ENCODE data around the gene RFXANK.
"Not testable (repeated sequence)": the region's sequence is repeated elsewhere in the genome, so short reads cannot be mapped to it uniquely, and the experiment has no call there.

RFXANK gene

DNA sequence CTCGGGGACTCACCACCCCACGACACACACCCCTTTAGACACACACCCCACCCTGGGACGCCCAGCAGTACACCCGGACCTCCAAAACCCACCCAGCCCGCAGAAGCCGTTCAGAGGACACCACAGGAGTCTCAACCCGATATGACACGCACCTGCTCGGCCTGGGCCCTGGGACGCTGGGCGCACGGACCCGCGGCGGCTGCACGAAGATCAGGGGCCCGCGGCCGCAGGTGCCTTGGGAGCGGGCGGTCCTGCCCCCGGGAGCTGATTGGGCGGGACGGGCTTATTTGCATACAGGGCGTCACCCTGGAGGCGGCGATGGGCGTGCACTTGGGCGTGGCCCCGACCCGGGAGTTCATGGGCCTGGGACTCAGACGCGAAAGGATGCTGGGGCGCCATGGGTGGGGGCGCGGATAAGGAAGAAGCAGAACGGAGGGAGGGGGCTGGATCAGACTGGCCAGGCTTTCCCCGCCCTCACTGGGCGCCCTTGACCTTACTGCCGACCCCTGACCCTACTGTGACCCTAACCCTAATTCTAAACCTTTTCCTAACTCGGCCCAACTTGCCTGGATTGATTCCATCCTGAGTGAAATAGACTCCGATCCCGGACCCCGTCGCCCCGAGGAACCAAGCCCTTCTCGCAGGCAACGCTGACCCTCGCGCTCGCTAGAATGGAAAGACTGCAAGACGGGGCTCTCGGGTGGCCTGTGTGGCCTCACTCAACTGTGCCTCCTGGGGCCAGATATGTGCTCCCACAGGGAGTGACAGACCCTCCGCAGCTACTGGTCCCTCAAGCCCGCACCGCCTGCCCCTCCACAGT is 21.8 kb upstream of the RFXANK start, which contains the start of gene MEF2B:
Gene MEF2B (minus strand): TSS at position 211 of the 820 bp plus-strand sequence. CDS start 19,528 bp downstream, outside the sequence.
- peak; percentile 66 to 69 for DNase-seq

GRCh38 chr19:19170873-19171672 is 21.0 kb upstream of the RFXANK start:
- no peak for DNase-seq

DNA sequence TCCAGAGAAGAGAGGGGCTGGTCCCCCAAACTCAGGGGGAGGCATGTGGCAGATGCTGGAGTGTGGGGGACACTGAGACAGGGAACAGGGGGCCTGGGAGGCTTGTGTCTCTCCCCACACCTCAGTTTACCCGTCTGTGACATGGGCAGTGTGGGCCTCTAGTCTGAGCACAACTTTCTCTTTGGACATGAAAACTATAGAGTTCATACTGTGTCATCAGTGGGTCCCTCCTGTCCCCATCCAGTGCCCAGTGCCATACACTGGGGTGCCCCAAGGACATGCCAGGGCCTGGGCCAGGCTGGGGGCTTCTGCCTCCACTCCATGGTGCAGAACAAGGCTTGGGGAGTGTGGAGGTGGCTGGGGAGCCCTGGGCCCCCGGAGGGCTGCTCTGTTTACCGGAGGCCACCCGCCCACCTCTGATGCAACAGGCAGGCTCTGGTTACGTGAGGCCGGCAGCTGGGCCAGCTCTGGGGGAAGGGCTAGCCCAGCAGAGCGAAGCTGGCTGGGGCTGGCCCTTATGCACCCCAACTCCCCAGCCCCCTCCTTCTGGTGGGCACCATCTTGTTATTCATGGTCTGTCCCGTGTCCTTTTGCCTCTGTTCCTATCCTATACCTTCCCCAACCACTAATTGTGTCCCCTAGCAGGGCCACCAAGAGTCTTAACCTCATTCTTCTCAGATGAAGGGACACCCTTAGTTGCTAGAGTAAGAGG is 20.1 kb upstream of the RFXANK start:
- no peak for DNase-seq

GRCh38 chr19:19173243-19173642 is 18.8 kb upstream of the RFXANK start:
- DNase-seq = not testable (repeated sequence)

DNA sequence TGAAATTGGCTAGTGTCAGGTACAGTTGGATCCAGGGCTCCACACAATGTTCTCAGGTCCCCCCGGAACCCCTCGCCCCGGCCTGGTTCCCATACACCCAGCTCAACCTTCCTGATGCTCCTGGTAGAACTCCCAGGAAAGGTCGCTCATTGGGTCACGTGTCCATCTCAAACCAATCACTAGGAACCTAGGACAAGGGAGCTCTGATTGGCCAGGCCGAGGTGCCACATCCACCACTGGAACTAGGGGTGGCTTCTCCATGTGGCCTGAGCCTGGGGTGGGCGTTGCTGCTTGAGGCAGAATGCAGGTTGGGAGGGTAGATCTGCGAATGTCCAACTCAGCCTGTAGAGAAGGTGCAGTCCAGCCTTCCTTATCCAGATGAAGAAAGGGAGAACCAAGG is 15.1 kb upstream of the RFXANK start:
- DNase-seq = no peak

GRCh38 chr19:19179548-19180441 is 12.3 kb upstream of the RFXANK start:
- no peak for DNase-seq

DNA sequence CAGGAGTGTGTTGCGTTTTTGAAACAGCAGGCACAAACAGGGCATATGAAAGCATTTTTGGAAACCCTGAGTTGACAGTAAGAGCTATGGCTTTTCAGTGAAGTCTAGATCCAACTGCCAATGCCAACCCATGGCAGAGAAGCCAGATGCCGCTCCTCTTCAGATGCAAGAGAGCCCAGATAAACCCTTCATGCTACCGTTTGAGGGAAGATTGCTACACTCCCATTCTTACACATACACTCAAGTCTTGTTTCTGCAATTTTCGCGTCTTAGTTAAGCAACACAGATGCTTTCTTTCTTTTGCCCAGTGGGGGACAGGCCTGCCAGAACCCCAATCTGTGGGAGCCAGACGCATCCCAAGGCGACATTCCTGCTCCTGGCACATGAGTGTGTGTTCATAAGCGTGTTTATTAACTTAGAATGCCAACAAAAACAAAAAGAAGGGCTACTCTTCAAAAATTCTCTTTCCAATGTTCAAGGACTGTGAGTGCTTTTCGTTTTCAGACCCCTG is 10.5 kb upstream of the RFXANK start:
- DNase-seq = no peak

DNA sequence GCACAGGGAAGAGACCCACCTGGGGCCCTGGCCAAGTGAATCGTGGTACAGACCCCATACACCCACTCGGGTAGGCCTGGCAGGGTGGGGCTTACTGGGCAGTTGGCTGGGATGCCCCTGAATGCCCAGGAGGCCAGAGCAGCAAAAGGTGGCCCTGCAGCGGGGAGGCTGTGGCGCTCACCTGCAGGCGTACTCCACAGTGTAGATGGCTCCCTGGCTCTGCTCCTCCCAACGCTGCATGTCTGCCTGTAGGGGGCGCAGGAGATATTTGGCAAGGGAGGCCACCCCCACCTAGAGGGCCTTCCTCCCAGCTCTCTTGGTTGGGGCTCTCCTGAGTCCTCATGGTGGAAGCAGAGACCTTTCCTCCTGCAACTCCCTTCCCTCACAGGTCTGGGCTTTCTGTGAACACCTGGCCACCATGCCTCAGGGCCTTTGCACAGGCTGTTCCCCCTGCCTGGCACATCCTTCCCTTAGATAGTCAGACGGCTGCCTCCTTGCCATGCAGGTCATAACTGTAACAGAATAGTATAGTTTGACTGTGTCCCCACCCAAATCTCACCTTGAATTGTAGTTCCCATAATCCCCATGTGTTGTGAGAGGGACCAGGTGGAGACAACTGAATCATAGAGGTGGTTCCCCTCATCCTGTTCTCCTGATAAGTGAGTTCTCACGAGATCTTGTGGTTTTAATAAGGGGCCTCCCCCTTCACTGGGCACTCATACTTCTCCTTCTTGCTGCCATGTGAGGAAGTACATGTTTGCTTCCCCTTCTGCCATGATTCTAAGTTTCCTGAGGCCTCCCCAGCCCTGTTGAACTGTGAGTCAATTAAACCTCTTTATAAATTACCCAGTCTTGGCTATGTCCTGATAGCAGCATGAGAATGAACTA is 6.0 kb upstream of the RFXANK start:
- peak; percentile 48 to 50 for DNase-seq

DNA sequence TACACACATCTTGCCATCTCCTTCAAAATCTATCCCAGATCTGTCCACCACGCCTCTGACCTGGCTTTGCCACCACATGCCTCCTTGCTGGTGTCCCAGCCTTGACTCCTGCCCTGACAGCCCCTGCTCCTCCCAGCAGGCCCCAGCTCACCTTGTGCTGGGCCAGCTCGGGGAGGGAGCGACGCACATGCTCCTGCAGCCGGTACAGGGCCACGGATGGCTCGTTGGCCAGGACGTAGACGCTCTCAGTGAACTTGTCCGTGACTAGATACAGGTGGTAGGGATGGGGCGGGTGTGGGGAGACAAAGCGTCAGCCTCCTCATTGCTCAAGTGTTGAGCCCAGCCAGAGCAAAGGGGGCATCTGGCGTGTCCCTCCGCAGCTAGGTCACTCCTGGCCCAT is 5.3 kb upstream of the RFXANK start:
- no peak for DNase-seq

DNA sequence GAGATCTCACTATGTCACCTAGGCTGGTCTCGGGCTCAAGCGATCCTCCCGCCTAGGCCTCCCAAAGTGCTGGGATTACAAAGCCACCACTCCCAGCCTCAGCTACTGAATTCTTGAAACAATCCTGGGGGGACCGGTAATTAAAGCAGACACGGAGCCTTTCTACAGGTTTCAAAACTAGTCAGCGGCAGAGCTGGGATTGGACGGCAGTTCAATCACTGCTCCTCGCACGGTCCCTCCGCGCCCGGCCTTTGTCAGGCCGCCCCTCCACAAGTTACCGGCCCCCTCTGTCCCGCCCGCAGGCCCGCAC is 335 bp upstream of the RFXANK start:
- no peak for DNase-seq

- no peak for DNase-seq
These were observed 909 bp downstream of the RFXANK start for GRCh38 chr19:19192910-19193423.

GRCh38 chr19:19193926-19194325 is 1.9 kb downstream of the RFXANK start:
- no peak for DNase-seq

DNA sequence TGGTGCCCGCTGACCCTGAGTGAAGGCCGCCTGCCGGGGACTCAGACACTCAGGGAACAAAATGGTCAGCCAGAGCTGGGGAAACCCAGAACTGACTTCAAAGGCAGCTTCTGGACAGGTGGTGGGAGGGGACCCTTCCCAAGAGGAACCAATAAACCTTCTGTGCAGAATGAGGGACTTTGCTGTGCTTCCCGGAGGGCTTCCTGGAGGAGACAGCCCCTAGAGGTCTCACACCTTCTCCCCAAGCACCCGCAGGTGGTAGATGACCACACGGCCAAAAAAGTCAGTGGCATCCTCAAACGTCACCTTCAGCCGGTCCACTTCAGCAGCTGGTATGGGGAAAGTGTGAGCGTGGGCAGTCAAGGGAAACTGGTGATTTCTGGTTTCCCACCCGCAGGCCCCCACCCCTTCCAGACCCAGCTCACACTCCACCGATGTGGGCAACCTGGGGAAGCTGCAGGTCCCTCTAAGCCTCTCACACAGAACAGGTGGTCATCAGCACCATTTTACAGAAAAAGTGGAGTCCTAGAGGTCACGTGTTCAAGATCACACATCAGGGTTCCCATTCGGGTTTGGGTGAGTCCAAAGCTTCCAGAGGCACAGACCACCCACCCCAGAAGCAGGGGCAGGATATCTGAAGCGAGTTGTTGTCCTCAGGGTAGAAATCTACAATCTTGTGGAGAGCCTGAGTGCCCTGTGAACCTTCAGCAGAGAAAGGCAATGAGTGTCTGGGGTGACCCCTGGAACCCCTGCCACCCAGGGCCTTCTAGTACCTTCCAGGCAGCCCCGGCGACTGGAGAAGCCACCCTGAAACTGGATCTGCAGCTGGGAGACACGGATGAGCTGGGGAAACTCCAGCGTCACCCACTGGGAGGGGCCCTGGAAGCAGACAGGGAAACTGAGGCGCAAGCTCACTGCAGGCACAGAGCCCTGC is 9.9 kb downstream of the RFXANK start:
- DNase-seq = no peak

DNA sequence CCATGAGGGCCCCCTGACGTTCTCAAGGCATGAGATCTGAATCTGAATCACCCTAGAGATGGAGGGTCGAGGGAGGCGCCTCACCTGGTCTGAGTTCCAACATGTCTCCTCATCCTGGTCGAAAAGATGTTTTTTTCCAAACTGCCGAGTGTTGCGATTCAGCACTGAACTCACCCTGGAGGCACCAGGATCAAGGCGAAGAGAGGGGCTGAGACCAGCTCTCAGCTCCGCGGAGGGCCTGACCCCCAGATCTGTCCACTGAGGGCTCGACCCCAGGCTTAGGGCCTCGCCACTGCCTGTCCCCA is 10.6 kb downstream of the RFXANK start:
- DNase-seq = no peak

- DNase-seq = peak; percentile 92 to 93
These were observed 11.2 kb downstream of the RFXANK start, which contains the start of gene NR2C2AP for GRCh38 chr19:19203012-19203856. Gene NR2C2AP, minus strand, starts transcription at chr19:19203414. Its CDS starts 354 bp downstream, at chr19:19203060.

GRCh38 chr19:19204181-19204580 is 12.1 kb downstream of the RFXANK start:
- no peak for DNase-seq

DNA sequence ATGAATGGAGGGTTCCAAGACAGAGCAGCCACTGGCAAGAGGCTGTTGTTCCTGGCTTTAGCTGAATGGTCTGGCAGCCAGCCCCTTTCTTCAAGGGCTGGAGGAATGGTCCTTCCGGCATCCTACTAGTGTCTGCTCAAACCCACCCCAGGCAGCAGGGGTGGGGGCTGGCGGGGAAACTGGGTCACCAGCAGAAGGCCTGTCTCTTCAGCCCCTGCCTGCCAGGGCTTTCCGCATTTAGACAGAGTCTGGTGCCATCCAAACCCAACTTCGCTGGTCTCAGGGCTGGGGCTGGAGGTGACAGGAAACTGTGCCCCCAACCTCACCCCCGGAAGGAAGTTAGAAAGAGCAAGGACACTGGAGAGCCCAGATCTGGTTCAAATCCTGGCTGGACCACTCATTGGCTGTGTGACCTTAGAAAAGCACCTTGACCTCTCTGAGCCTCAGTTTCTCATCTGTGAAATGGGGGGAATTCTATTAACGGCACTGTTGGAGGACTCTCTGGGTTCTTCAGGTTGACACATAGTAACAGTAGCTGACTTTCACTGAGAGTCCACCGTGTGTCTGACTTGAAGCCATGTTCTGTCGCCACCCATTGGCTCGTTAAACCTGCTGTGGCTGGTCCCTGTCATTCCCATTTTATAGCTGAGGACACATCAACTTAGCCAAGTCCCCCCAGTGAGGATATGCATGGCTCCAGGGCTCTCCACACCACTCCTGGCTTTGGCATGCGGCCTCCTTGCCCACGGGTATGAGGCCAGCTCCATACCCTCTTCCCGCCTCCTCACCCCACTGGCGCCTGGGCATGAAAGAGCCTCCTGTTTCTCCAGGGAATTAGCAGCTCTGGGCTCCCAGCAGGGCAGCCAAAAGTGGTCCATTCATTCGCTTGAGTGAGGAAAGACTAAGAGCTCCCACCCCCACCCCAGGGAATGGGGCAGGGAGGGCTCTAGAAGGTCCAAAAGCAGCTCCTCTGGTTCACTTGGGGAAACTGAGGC is 13.7 kb downstream of the RFXANK start:
- DNase-seq = no peak

DNA sequence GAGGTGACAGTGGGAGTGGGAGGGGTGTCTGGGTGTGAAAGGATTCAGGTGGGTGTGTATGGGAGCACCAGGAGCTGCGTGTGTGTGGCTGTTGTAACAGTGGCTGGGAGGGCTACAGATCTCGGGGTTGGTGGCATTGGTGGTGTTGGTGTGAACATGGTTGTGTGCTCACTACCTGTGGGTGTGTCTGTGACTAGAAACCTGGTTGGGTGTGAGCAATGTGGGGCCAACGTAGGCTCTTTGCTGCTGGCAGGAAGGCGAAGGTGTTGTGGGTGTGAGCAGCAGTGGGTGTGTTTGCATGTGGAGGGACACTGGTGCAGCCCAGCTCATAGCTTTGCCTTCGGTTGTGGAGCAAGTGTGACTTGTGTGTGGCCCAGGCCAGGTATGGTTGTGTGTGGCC is 14.9 kb downstream of the RFXANK start:
- DNase-seq = no peak

Data from activated CD4-positive, alpha-beta T cell treated with anti-CD3 and anti-CD28 coated beads, Interleukin-2, amount 50 U/mL, for 4 hours (primary cell).